ENCODE data around the gene EFCC1.

GRCh38 chr3:129070086-129070885 lies 69.2 kb downstream of the EFCC1 start:
- TF ChIP-seq, protein P1, sequence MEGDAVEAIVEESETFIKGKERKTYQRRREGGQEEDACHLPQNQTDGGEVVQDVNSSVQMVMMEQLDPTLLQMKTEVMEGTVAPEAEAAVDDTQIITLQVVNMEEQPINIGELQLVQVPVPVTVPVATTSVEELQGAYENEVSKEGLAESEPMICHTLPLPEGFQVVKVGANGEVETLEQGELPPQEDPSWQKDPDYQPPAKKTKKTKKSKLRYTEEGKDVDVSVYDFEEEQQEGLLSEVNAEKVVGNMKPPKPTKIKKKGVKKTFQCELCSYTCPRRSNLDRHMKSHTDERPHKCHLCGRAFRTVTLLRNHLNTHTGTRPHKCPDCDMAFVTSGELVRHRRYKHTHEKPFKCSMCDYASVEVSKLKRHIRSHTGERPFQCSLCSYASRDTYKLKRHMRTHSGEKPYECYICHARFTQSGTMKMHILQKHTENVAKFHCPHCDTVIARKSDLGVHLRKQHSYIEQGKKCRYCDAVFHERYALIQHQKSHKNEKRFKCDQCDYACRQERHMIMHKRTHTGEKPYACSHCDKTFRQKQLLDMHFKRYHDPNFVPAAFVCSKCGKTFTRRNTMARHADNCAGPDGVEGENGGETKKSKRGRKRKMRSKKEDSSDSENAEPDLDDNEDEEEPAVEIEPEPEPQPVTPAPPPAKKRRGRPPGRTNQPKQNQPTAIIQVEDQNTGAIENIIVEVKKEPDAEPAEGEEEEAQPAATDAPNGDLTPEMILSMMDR (IDR thresholded peaks at IDR 0.05), result no peak
- TF ChIP-seq EP300 (IDR thresholded peaks at IDR 0.05; ENCODE audit: low read depth), result no peak

Data from transverse colon (tissue), 3 donors.